OCI-M1 (cell line): ENCODE results near the gene MRPS7.

ENCODE experiments used
- DNase-seq: peaks from one replicate; lab custom pipeline; 2025; lab: John Stamatoyannopoulos, UW

MRPS7 gene

DNA sequence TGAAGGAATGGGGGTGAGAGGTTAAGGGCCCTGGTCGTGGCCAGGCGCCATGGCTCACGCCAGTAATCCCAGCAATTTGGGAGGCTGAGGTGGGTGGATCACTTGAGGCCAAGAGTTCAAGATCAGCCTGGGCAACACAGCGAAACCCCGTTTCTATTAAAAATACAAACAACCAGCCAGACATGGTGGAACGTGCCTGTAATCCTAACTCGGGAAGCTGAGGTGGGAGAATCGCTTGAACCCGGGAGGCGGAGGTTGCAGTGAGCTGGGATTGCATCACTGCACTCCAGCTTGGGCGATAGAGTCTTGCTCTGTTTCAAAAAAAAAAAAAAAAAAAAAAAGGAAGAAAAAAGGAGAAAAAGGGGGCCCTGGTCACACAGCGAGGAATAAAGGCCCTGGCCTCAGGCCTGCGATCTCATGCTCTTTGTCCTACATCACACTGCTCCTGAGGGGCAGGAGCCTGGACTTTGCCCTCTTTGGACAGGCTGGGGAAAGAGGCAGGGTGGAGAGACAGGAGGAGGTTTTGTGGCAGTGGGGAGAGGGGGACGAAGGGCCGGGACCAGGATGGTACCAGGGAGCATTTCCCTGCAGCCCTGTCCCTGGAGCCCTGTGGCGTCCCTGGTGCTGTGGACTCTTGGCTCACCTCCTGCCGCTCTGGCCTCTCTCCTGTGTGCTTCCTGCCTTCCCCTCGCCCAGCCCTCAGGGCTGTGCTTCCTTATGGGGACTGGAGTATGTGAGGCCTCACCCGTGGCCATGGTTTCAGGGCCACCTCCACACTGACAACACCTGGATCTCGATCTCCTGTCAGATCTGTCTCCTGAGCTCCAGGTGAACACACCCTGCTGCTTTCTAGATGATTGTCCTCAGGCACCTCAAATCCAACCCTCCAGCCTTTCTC, 47.3 kb downstream of the MRPS7 start:
- DNase-seq = no peak

DNA sequence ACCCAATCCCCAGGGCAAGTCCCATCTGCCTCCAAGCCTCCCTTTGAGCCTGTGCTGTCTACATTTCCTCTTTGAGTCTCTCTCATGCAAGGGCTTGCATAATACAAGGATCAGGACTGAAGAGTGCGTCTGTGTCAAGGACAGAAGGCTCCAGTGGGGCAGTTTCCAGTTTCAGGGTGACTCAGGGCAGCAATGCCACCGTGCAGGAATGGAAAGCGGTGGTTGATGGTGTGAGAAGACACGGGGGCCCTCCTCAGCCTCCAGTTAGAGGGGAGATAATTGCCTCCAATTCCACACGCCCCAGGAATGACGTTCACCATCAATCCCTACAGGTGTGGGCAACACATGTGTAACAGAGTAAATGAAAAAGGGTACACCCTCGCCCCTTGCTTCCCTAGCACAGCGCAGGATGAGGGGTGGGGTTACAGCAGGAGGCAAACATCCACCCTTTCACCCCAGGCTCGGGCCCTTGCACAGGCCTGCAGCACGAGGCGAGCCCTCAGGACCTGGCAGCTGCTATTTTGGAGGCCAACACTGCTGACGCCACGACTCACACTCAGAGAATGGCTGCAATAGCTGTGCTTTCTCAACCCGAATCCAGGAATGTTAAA, 52.4 kb downstream of the MRPS7 start:
- no peak for DNase-seq

DNA sequence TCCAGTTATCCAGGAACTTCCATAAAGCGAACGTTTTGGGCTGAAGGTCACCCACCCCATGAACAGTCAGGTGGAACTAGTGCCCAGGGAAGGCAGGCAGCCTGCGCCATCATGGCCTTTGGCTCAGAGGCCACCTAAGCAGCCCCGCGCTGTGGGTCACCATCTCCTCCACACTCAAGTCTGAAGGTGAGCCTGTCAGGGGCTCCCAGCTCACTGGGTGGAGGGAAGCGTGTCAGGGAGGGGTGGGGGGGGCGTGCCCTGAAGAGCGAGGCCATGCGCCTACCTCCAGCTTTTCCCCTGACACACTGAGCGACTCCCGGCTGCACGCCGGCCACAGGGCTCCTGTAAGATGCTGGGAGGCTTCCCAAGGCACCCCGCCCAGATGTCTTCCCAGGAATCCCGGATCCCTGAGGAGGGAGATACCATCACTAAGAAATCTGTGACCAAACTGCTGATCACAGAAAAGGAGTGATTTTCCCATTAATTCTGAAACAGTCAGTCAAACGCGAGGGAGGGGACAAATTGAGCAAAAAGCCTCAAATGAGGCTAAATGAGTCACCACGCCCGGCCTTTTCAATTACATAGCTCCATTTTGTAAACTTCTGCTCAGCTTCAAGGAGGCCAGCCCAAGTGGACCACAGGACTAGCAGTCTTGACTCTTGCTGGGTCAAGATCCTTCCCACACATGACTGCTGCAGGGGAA, 54.0 kb downstream of the MRPS7 start:
- DNase-seq = peak; percentile 18
